ENCODE data around the gene CHCHD3. TPM values are rescaled to one million over a fixed set of nuclear protein-coding genes. Genes with fewer than 3 reads are reported as not detected.

CHCHD3 gene
- total RNA-seq, 1 experiment from 2014 or later = 149 TPM

GRCh38 chr7:132750530-132751217, 331.2 kb downstream of the CHCHD3 start:
- H3K4me1 ChIP-seq (ENCODE audit: insufficient read depth, low read length) = peaks cover 6% of the 10 kb centered on the region; the same call in 1 of the 2 replicates
- no peak overlapping the region for H3K4me2 ChIP-seq (ENCODE audit: low read length)
- no peak overlapping the region for H3K4me3 ChIP-seq (ENCODE audit: low read length)
- no peak overlapping the region for H3K9ac ChIP-seq (ENCODE audit: low read length)
- POLR2A ChIA-PET (ENCODE audit: unreplicated experiment) = no interaction called here
- no peak for DNase-seq
- no peaks in the 10 kb centered on the region for H3K36me3 ChIP-seq (ENCODE audit: low read depth, low read length)
- no peaks in the 10 kb centered on the region for H3K79me2 ChIP-seq (ENCODE audit: low read length)
- peaks cover 8% of the 10 kb centered on the region; the same call in 1 of the 2 replicates for H3K27me3 ChIP-seq (ENCODE audit: low read length)
- no peak overlapping the region for H3K27ac ChIP-seq (ENCODE audit: low read length)
- H2AFZ ChIP-seq (ENCODE audit: low read length) = no peak overlapping the region
- TF ChIP-seq EZH2phosphoT487 (IDR thresholded peaks at IDR 0.05; ENCODE audit: borderline replicate concordance, low read length) (no peak), EZH2 (IDR thresholded peaks at IDR 0.05; ENCODE audit: low read length, unreplicated experiment) (no peak)
- TF ChIP-seq, protein P1, sequence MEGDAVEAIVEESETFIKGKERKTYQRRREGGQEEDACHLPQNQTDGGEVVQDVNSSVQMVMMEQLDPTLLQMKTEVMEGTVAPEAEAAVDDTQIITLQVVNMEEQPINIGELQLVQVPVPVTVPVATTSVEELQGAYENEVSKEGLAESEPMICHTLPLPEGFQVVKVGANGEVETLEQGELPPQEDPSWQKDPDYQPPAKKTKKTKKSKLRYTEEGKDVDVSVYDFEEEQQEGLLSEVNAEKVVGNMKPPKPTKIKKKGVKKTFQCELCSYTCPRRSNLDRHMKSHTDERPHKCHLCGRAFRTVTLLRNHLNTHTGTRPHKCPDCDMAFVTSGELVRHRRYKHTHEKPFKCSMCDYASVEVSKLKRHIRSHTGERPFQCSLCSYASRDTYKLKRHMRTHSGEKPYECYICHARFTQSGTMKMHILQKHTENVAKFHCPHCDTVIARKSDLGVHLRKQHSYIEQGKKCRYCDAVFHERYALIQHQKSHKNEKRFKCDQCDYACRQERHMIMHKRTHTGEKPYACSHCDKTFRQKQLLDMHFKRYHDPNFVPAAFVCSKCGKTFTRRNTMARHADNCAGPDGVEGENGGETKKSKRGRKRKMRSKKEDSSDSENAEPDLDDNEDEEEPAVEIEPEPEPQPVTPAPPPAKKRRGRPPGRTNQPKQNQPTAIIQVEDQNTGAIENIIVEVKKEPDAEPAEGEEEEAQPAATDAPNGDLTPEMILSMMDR (conservative IDR thresholded peaks at IDR 0.05; ENCODE audit: low read depth, low read length) = no peak
- no peaks in the 10 kb centered on the region for H3K9me3 ChIP-seq (ENCODE audit: low read length)
- no peaks in the 10 kb centered on the region for H3F3A ChIP-seq (ENCODE audit: low read length, unreplicated experiment)
- CTCF ChIA-PET = no interaction called here
- no peaks in the 10 kb centered on the region for H3K9me2 ChIP-seq (replicated peaks; ENCODE audit: low read length)
- no TSS peak for BruUV-seq (replicated peaks)
- H4K20me1 ChIP-seq (ENCODE audit: low read length) = no peaks in the 10 kb centered on the region
- intact Hi-C loops (cut with micrococcal nuclease) = no loop called here
- no peak for ATAC-seq

DNA sequence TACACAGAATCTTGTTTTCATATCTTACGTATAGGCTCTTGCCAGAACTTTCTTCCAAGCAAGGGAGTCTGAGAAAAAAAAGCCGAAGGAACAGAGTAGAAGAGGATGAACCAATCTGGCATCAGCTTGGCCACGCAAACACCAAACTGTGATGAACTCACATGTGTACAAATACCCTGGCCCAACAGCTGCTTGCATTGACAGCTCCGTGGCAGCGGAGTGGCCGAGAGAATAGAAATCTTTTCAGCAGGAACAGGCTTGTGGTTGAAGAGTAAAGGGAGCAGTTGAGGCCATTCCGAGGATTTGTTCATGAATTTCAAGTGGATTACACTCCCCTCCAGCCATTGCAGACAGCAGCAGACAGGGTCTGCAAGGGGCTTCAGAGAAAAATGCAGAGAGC, 331.8 kb downstream of the CHCHD3 start:
- no peaks in the 10 kb centered on the region for H3K9me2 ChIP-seq (replicated peaks; ENCODE audit: low read length)
- no peak overlapping the region for H3K4me3 ChIP-seq (ENCODE audit: low read length)
- no peak overlapping the region for H3K27ac ChIP-seq (ENCODE audit: low read length)
- CTCF ChIA-PET = no interaction called here
- no peaks in the 10 kb centered on the region for H4K20me1 ChIP-seq (ENCODE audit: low read length)
- H3K4me2 ChIP-seq (ENCODE audit: low read length) = no peak overlapping the region
- no peak overlapping the region for H3K9ac ChIP-seq (ENCODE audit: low read length)
- H2AFZ ChIP-seq (ENCODE audit: low read length) = no peak overlapping the region
- no peaks in the 10 kb centered on the region for H3F3A ChIP-seq (ENCODE audit: low read length, unreplicated experiment)
- no peak for ATAC-seq
- peaks cover 8% of the 10 kb centered on the region; the same call in 1 of the 2 replicates for H3K27me3 ChIP-seq (ENCODE audit: low read length)
- no peaks in the 10 kb centered on the region for H3K79me2 ChIP-seq (ENCODE audit: low read length)
- peaks cover 6% of the 10 kb centered on the region; the same call in 1 of the 2 replicates for H3K4me1 ChIP-seq (ENCODE audit: insufficient read depth, low read length)
- TF ChIP-seq EZH2phosphoT487 (IDR thresholded peaks at IDR 0.05; ENCODE audit: borderline replicate concordance, low read length) (no peak), EZH2 (IDR thresholded peaks at IDR 0.05; ENCODE audit: low read length, unreplicated experiment) (no peak)
- TF ChIP-seq, protein P1 (conservative IDR thresholded peaks at IDR 0.05; ENCODE audit: low read depth, low read length) = no peak
- BruUV-seq (replicated peaks) = no TSS peak
- POLR2A ChIA-PET (ENCODE audit: unreplicated experiment) = no interaction called here
- no peak for DNase-seq
- intact Hi-C loops (cut with micrococcal nuclease) = no loop called here
- no peaks in the 10 kb centered on the region for H3K36me3 ChIP-seq (ENCODE audit: low read depth, low read length)
- H3K9me3 ChIP-seq (ENCODE audit: low read length) = no peaks in the 10 kb centered on the region

GRCh38 chr7:132745510-132745909, 336.4 kb downstream of the CHCHD3 start:
- ChIA-PET CTCF (no interaction called here), POLR2A (ENCODE audit: unreplicated experiment) (no interaction called here)
- Histone ChIP-seq H3K27me3 (ENCODE audit: low read length) (peaks cover 8% of the 10 kb centered on the region; the same call in 1 of the 2 replicates), H3K4me1 (ENCODE audit: insufficient read depth, low read length) (no peaks in the 10 kb centered on the region), H3K27ac (ENCODE audit: low read length) (no peak overlapping the region), H3K4me3 (ENCODE audit: low read length) (no peak overlapping the region), H3K36me3 (ENCODE audit: low read depth, low read length) (no peaks in the 10 kb centered on the region), H4K20me1 (ENCODE audit: low read length) (no peaks in the 10 kb centered on the region), H3K4me2 (ENCODE audit: low read length) (no peak overlapping the region), H2AFZ (ENCODE audit: low read length) (no peak overlapping the region), H3K9me2 (replicated peaks; ENCODE audit: low read length) (no peaks in the 10 kb centered on the region), H3F3A (ENCODE audit: low read length, unreplicated experiment) (no peaks in the 10 kb centered on the region), H3K79me2 (ENCODE audit: low read length) (no peaks in the 10 kb centered on the region), H3K9me3 (ENCODE audit: low read length) (no peaks in the 10 kb centered on the region), H3K9ac (ENCODE audit: low read length) (no peak overlapping the region)
- DNase-seq (no peak), ATAC-seq (no peak)
- intact Hi-C loops (cut with micrococcal nuclease) = no loop called here
- TF ChIP-seq EZH2phosphoT487 (IDR thresholded peaks at IDR 0.05; ENCODE audit: borderline replicate concordance, low read length) (no peak), EZH2 (IDR thresholded peaks at IDR 0.05; ENCODE audit: low read length, unreplicated experiment) (no peak)
- TF ChIP-seq, protein P1 (conservative IDR thresholded peaks at IDR 0.05; ENCODE audit: low read depth, low read length) = no peak
- BruUV-seq (replicated peaks) = no TSS peak
